ENCODE measurements around the gene STK32B. TPM values are rescaled to one million over a fixed set of nuclear protein-coding genes. Genes with fewer than 3 reads are reported as not detected.
"Not testable (repeated sequence)": the region's sequence is repeated elsewhere in the genome, so short reads cannot be mapped to it uniquely, and the experiment has no call there.

The STK32B gene
- total RNA-seq, 1 donor from 2014 or later: not detected

DNA sequence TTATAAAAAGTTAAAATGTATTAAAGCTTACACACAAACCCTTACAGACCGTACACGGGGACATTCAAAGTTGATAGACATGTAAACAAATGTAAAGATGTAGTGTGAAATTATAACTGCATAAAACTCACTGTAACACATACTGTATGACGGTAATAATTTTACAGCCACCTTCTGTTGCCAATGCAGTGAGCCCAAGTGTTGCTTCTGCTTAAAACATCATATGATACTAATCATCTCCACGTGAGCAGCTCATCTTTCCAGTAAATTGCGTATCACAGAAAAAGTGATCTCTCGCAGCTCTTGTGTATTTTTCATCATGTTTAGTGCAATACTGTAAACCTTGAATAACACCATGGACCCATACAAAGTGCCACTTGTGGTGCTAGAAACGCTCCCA, 233.2 kb downstream of the STK32B start:
- no peaks in the 10 kb centered on the region for H3K36me3 Mint-ChIP-seq (ENCODE audit: low read depth)
- DNase-seq: no peak
- H3K27me3 Mint-ChIP-seq: no peaks in the 10 kb centered on the region
- H3K27ac Mint-ChIP-seq: no peak overlapping the region
- no peaks in the 10 kb centered on the region for H3K4me1 Mint-ChIP-seq
- intact Hi-C loops (cut with micrococcal nuclease): no loop called here
- H3K4me3 Mint-ChIP-seq: no peak overlapping the region
- no peaks in the 10 kb centered on the region for H3K9me3 Mint-ChIP-seq

DNA sequence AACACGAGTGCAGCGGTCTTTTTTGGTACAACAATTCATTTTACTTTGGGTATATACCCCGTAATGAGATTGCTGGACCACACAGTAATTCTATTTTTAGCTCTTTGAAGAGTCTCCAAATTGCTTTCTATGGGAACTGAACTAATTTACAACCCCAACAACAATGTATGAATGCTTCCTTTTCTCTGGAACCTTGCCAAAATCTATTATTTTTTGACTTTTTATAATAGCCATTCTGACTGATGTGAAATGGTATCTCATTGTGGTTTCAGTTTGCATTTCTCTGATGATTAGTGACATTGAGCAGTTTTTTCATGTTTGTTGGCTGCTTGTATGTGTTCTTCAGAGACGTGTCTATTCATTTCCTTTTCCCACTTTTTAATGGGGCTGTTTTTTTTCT, 240.8 kb downstream of the STK32B start:
- Mint-ChIP-seq H3K4me3 (no peak overlapping the region), H3K9me3 (peaks cover 10% of the 10 kb centered on the region), H3K4me1 (no peaks in the 10 kb centered on the region), H3K27ac (no peak overlapping the region), H3K27me3 (no peaks in the 10 kb centered on the region), H3K36me3 (ENCODE audit: low read depth) (no peaks in the 10 kb centered on the region)
- intact Hi-C loops (cut with micrococcal nuclease): no loop called here
- no peak for DNase-seq

GRCh38 chr4:5298000-5298787, 246.9 kb downstream of the STK32B start:
- intact Hi-C loops (cut with micrococcal nuclease); H3K27ac Mint-ChIP-seq; H3K4me1 Mint-ChIP-seq; H3K4me3 Mint-ChIP-seq; H3K9me3 Mint-ChIP-seq; DNase-seq; H3K27me3 Mint-ChIP-seq; H3K36me3 Mint-ChIP-seq (ENCODE audit: low read depth): not testable (repeated sequence)

DNA sequence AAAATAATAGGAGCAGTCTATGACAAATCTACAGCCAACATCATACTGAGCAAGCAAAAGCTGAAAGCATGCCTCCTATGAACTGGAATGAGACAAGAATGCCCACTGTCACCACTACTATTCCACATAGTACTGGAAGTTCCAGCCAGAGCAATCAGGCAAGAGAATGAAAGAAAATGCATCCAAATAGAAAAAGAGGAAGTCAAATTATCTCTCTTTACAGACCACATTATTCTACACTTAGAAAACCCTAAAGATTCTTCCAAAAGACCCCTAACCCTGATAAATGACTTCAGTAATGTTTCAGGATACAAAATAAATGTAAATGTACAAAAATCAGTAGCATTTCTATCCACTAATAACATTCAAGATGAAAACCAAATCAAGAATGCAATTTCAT, 249.0 kb downstream of the STK32B start:
- Mint-ChIP-seq H3K27ac (no peak overlapping the region), H3K4me1 (no peaks in the 10 kb centered on the region), H3K27me3 (no peaks in the 10 kb centered on the region), H3K9me3 (peaks cover 6% of the 10 kb centered on the region), H3K4me3 (no peak overlapping the region), H3K36me3 (ENCODE audit: low read depth) (no peaks in the 10 kb centered on the region)
- intact Hi-C loops (cut with micrococcal nuclease): no loop called here
- no peak for DNase-seq

GRCh38 chr4:5307928-5308327, 256.6 kb downstream of the STK32B start:
- Mint-ChIP-seq H3K36me3 (ENCODE audit: low read depth) (no peaks in the 10 kb centered on the region), H3K27ac (no peak overlapping the region), H3K4me3 (no peak overlapping the region), H3K27me3 (no peaks in the 10 kb centered on the region), H3K4me1 (no peaks in the 10 kb centered on the region), H3K9me3 (no peaks in the 10 kb centered on the region)
- intact Hi-C loops (cut with micrococcal nuclease): no loop called here
- DNase-seq: no peak

GRCh38 chr4:5322321-5322720, 271.0 kb downstream of the STK32B start:
- Mint-ChIP-seq H3K4me3 (no peak overlapping the region), H3K36me3 (ENCODE audit: low read depth) (no peaks in the 10 kb centered on the region), H3K27me3 (no peaks in the 10 kb centered on the region), H3K9me3 (no peaks in the 10 kb centered on the region), H3K4me1 (no peaks in the 10 kb centered on the region), H3K27ac (no peak overlapping the region)
- no peak for DNase-seq
- intact Hi-C loops (cut with micrococcal nuclease): no loop called here

DNA sequence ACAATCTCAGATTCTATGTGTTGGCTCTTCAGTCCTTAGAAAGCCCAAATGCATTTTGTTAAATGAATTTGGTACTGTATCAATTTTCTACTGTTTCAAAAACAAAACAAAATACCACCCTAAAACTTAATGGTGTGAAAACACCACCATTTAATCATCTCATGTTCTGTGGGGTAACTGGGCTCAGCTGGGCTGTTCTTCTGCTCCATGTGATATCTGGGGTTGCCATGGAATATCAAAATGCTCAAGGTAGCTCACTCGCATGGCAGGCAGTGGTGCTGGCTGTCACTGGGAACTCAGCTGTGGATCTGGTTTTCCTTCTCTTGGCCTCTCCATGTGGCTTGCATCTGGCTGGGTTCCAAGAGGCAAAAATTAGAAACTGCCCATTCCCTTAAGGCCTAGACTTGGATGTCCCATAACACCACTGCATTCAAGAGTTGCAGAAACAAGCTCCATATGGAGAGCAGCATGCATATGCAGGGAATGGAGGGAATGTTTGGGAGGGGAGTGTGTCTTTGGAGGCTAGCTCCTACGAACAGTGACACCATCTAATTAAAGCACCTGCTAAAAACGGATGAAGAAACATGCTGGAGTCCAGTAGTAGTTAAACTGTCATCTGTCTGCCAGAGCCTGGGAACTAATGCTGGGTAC, 279.2 kb downstream of the STK32B start:
- intact Hi-C loops (cut with micrococcal nuclease): no loop called here
- Mint-ChIP-seq H3K36me3 (ENCODE audit: low read depth) (no peaks in the 10 kb centered on the region), H3K4me1 (no peaks in the 10 kb centered on the region), H3K27ac (no peak overlapping the region), H3K4me3 (no peak overlapping the region), H3K27me3 (no peaks in the 10 kb centered on the region), H3K9me3 (no peaks in the 10 kb centered on the region)
- DNase-seq: no peak

GRCh38 chr4:5337731-5338130, 286.5 kb downstream of the STK32B start:
- Mint-ChIP-seq H3K36me3 (ENCODE audit: low read depth) (no peaks in the 10 kb centered on the region), H3K4me3 (no peak overlapping the region), H3K4me1 (no peaks in the 10 kb centered on the region), H3K27me3 (no peaks in the 10 kb centered on the region), H3K27ac (no peak overlapping the region), H3K9me3 (peaks cover 13% of the 10 kb centered on the region)
- DNase-seq: no peak
- intact Hi-C loops (cut with micrococcal nuclease): no loop called here

DNA sequence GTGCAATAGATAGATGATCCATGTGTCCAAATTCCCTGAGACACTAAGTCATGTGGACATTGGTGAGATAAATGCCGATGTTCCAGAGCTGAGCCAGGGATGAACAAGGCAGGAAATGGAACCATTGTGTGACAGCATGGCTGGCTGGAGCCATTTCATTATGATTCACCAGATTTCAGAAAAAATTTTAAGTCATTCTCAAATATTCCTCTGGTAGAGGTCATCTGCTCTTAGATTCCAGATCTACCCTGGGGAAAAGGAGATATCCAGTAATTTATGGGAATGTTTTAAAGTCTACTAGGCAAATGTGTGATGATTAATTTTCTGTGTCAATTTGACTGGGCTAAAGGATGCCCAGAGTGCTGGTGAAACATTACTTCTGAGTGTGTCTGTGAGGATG, 287.3 kb downstream of the STK32B start:
- Mint-ChIP-seq H3K27ac (no peak overlapping the region), H3K27me3 (no peaks in the 10 kb centered on the region), H3K4me1 (no peaks in the 10 kb centered on the region), H3K9me3 (peaks cover 13% of the 10 kb centered on the region), H3K4me3 (no peak overlapping the region), H3K36me3 (ENCODE audit: low read depth) (no peaks in the 10 kb centered on the region)
- intact Hi-C loops (cut with micrococcal nuclease): no loop called here
- no peak for DNase-seq

GRCh38 chr4:5340991-5341451, 289.7 kb downstream of the STK32B start:
- intact Hi-C loops (cut with micrococcal nuclease): no loop called here
- no peaks in the 10 kb centered on the region for H3K36me3 Mint-ChIP-seq (ENCODE audit: low read depth)
- H3K4me1 Mint-ChIP-seq: no peaks in the 10 kb centered on the region
- no peak overlapping the region for H3K27ac Mint-ChIP-seq
- H3K27me3 Mint-ChIP-seq: no peaks in the 10 kb centered on the region
- no peak for DNase-seq
- no peak overlapping the region for H3K4me3 Mint-ChIP-seq
- peaks cover 13% of the 10 kb centered on the region for H3K9me3 Mint-ChIP-seq

DNA sequence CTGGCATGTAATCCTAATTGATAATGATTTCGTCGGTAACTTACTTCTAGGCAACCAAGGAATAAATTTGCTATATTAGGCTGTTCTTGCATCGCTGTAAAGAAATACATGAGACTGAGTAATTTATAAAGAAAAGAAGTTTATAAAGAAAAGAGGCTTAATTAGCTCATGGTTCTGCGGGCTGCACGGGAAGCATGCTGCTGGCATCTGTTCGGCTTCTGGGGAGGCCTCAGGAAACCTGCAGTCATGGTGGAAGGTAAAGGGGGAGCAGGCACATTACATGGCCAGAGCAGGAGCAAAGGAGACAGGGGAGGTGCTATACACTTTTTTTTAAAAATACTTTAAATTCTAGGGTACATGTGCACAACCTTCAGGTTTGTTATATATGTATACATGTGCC, 290.2 kb downstream of the STK32B start:
- H3K27ac Mint-ChIP-seq: no peak overlapping the region
- no peaks in the 10 kb centered on the region for H3K27me3 Mint-ChIP-seq
- H3K4me1 Mint-ChIP-seq: no peaks in the 10 kb centered on the region
- peaks cover 13% of the 10 kb centered on the region for H3K9me3 Mint-ChIP-seq
- H3K36me3 Mint-ChIP-seq (ENCODE audit: low read depth): no peaks in the 10 kb centered on the region
- no peak overlapping the region for H3K4me3 Mint-ChIP-seq
- no peak for DNase-seq
- intact Hi-C loops (cut with micrococcal nuclease): no loop called here

GRCh38 chr4:5355846-5356245, 304.6 kb downstream of the STK32B start:
- Mint-ChIP-seq H3K36me3 (ENCODE audit: low read depth) (no peaks in the 10 kb centered on the region), H3K27me3 (no peaks in the 10 kb centered on the region), H3K4me3 (no peak overlapping the region), H3K9me3 (no peaks in the 10 kb centered on the region), H3K4me1 (no peaks in the 10 kb centered on the region), H3K27ac (no peak overlapping the region)
- no peak for DNase-seq
- intact Hi-C loops (cut with micrococcal nuclease): no loop called here

DNA sequence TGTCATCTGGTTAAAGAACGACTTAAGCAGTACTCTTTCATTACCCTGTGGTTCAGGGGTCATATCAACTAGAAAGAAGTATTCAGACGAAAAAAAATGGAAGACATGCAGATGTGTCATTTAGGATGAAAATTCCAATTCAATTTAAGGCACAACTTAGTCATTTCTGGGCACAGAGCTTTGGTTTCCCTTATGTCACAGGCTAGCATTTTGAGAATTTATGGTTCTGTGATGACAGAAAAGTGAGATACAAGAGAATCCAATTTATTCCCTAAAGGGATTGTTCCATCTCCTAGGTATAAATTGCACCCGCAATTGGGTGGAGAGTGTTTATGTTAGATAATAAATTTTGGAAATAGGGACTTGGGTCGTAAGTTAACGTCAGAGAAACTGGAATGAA, 306.6 kb downstream of the STK32B start:
- H3K4me1 Mint-ChIP-seq: no peaks in the 10 kb centered on the region
- no peaks in the 10 kb centered on the region for H3K27me3 Mint-ChIP-seq
- no peak overlapping the region for H3K27ac Mint-ChIP-seq
- H3K36me3 Mint-ChIP-seq (ENCODE audit: low read depth): no peaks in the 10 kb centered on the region
- no peak for DNase-seq
- no peaks in the 10 kb centered on the region for H3K9me3 Mint-ChIP-seq
- intact Hi-C loops (cut with micrococcal nuclease): no loop called here
- H3K4me3 Mint-ChIP-seq: no peak overlapping the region

GRCh38 chr4:5361968-5362367, 310.7 kb downstream of the STK32B start:
- no peaks in the 10 kb centered on the region for H3K4me1 Mint-ChIP-seq
- no peaks in the 10 kb centered on the region for H3K27me3 Mint-ChIP-seq
- intact Hi-C loops (cut with micrococcal nuclease): no loop called here
- no peak overlapping the region for H3K27ac Mint-ChIP-seq
- H3K4me3 Mint-ChIP-seq: no peak overlapping the region
- H3K36me3 Mint-ChIP-seq (ENCODE audit: low read depth): no peaks in the 10 kb centered on the region
- peak; percentile 59 for DNase-seq
- no peaks in the 10 kb centered on the region for H3K9me3 Mint-ChIP-seq

DNA sequence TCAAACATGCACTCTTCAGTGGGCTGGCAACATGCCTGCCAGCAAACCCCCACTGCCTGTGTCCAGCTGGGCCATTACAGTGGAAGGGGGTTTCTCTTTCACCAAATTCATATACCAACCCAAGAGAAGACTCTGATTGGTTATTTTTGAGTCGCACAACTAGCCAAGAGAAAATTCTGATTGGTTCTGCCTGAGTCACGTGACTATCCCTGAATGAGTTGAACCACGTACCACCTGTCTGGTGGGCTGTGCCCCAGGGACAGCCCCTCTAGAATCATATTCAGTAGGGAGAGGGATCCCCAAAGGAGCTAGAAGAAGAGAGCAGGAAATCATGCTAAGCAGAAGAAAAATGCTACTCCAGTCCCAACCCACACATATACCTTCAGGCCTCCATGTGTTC, 313.1 kb downstream of the STK32B start:
- H3K27me3 Mint-ChIP-seq: no peaks in the 10 kb centered on the region
- no peak overlapping the region for H3K27ac Mint-ChIP-seq
- intact Hi-C loops (cut with micrococcal nuclease): no loop called here
- H3K36me3 Mint-ChIP-seq (ENCODE audit: low read depth): no peaks in the 10 kb centered on the region
- no peak overlapping the region for H3K4me3 Mint-ChIP-seq
- no peaks in the 10 kb centered on the region for H3K4me1 Mint-ChIP-seq
- no peak for DNase-seq
- no peaks in the 10 kb centered on the region for H3K9me3 Mint-ChIP-seq

Measured in activated CD4-positive, alpha-beta T cell treated with anti-CD3 and anti-CD28 coated beads, Interleukin-2, amount 10 ng/mL, durations not matched to agents 24 days and 14 days (primary cell).